HG03565 (cell line): ENCODE results near the gene PTN.

Experiments used
- ATAC-seq: cut with Tn5 transposase; IDR thresholded peaks from one replicate; pipeline ENCODE4 v1.9.1; 2021; ENCODE audit warnings: mild to moderate bottlenecking, moderate library complexity; ENCODE audit not compliant: unreplicated experiment

The PTN gene, protein sequence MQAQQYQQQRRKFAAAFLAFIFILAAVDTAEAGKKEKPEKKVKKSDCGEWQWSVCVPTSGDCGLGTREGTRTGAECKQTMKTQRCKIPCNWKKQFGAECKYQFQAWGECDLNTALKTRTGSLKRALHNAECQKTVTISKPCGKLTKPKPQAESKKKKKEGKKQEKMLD

GRCh38 chr7:137343281-137343841 lies at the start of gene PTN:
TSS of gene PTN (minus strand) at chr7:137343733. CDS start at chr7:137254973, 88,760 bp downstream.
- no peak for ATAC-seq

- ATAC-seq: no peak
Observed at GRCh38 chr7:137390076-137390475, 46.5 kb upstream of the PTN start.

GRCh38 chr7:137388916-137389315 lies 45.4 kb upstream of the PTN start:
- no peak for ATAC-seq

DNA sequence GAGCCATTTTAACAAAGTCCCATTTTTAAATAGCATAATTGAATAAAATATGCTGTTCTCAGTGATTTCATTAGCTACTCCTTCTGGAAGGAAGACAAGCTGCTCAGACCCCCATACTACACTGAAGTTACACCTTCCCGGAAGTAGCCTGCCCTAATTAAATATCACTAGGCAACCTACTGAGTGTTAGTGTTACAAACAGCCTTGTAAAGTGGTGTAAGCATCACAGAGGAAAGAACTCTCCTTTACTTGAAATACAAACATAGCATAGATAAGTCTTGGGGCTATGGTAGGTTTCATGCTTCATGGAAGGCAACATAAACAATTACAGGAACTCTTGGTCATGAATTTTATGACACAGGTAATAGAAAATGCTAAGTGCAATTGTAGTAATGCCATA lies 43.4 kb upstream of the PTN start:
- ATAC-seq: no peak

- ATAC-seq: no peak
Observed at GRCh38 chr7:137381045-137381444, 37.5 kb upstream of the PTN start.

DNA sequence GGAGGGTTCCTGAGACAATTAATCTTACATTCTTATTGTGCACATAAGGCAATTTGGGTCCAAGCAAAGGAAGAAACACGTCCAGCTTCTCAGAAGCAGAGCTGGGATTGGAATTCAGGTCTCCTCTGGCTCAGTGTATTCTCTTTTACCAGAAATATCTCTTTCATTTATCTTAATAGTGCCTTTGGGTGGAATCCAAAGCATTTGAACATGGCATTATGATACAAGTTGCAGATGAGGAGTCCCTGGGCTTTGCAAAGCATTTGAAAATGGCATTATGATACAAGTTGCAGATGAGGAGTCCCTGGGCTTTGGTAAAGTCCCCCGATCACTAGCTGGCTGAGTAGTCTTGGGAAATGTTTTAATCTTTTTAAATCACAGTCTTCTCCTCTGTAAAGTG lies 30.0 kb upstream of the PTN start:
- no peak for ATAC-seq

DNA sequence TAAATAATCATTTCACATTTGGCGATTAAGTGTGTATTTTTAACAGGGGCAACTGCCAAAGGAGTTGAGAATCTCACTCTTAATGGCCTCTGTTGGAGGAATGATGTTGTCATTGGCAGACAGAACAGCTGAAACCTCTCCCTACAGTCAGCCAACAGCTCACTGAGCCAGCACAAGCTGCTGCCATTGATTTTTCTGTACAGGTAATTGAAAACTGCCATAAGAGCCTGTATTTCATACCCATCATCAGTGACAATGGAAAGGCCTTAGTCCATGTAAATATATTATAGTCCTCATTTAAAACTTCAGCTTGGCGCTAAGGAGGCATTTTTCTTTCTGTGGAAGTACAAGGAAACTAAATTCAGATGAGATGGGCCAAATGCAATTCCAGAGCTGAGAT lies 28.1 kb upstream of the PTN start:
- ATAC-seq: no peak

- no peak for ATAC-seq
Observed at GRCh38 chr7:137366995-137367394, 23.5 kb upstream of the PTN start.

DNA sequence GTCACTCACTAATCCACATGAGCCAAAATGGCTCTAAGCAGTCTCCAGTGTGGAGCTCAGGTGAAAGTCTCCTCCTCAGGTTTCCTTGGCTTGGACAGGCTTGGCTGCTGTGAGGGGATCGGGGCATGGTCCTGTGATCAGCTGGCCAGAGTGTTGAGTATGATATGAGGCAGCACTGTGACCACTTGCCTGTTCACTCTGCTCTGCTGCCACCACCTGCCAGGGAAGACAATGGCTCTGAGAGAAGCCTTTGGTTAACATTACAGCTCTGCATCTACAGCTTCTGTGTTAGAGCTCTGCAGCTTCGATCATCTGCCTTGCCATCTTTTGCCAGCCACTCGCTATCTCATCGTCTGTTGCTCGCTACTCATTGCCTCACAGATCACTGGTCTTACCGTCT lies 20.1 kb upstream of the PTN start:
- ATAC-seq: no peak

DNA sequence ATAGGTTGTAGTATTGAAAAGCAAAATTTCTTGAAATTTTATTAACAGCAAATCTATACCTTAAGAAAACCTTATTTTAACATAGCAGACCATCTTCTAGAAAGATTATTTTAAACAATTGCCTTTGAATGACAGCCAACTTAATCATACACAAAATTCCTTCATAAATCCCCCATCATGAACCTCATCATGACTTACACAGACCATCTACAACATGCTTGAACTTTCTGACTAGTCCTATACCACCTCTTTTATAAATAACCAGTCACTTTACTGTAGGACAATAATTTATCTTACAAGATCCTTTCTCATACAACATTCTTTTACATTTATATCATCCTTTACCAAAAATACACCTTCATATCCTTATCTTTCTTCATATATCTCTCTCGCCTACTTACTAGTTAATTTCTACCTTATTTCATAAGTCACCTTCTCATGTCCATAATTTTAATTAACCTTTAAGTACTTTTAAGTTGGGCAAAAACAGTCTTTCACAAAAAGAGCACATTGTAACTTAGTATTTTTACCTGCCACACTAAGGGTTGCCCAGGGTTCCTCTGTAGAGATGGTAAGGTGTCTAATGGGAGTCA lies 16.6 kb upstream of the PTN start:
- no peak for ATAC-seq

- no peak for ATAC-seq
Observed at GRCh38 chr7:137354961-137355360, 11.4 kb upstream of the PTN start.

DNA sequence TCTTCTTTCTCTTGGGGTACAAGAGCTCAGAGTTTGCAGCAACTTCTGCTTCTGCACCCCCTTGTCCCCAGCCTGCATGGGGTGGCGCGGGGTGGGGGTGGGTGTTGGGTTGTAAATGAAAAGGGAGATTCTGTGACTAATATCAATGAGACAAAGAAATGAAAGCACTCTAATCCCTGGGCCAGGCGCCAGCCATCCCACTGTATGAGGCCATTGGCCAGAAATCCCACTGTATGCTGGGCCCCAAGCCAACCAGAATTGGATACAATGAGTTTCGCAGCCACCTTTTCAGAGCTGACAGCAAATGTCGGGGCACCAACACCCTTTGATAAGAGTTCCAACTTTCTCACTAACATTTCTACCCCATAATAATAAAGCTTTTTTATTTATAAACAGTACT lies 10.9 kb upstream of the PTN start:
- ATAC-seq: no peak

GRCh38 chr7:137351941-137352340 lies 8.4 kb upstream of the PTN start:
- no peak for ATAC-seq

DNA sequence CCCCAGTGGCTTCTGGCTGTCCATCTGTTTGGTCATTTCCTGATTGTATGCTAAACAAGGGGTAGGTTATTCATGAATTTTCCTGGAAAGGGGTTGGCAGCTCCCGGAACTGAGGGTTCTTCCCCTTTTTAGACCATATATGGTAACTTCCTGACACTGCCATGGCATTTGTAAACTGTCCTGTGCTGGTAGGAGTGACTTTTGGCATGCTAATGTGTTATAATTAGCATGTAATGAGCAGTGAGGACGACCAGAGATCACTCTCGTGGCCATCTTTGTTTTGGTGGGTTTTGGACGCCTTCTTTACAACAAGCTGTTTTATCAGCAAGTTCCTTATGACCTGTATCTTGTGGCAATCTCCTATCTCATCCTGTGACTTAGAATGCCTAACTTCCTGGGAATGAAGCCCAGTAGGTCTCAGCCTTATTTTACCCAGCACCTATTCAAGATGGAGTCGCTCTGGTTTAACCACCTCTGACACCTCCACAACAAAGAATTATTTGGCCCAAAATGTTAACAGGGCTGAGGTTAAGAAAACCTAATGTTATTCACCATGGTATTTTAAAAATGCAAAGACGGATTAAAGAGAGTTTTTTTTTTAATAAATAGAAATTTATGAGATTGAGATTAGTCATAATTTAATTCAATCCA lies 2.4 kb upstream of the PTN start:
- ATAC-seq: no peak

DNA sequence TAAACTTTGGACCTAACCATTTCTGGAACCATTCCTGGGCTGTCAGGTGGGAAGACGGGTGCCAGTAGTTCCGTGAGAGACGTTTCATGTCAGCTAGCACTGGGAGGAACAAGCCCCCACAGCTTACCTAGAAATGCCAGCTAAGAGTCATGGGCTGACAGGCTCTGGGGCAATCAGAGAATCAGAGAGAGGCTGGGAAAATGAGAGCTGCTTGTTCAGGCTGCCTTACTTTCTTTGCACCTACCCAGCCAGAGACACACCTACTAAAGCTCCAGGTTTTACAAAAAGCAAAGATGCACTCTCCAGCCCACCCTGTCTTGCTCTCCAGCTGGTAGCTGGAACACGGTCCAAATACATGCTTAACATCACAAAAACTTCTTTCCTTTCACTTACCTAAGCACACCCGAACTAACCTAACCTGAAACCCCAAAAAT lies 688 bp downstream of the PTN start:
- no peak for ATAC-seq

DNA sequence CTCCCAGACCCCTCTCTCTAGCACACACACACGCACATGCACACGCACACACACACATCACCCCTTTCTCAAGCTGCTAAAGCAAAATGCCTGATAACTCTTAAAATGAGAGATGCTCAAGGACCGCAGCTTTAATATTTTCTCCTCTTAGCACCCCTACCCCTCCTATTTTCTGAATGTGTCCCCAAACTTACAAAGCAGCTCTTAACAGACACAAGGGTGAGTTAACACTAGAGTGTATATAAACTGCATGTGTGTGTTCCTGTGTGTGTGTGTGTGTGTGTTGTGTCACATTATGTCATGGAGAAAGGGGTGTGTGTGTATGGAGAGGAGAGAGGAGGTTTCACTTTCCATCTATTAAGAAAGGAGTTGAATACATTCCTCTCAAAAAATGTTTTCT lies 1.3 kb downstream of the PTN start:
- no peak for ATAC-seq

DNA sequence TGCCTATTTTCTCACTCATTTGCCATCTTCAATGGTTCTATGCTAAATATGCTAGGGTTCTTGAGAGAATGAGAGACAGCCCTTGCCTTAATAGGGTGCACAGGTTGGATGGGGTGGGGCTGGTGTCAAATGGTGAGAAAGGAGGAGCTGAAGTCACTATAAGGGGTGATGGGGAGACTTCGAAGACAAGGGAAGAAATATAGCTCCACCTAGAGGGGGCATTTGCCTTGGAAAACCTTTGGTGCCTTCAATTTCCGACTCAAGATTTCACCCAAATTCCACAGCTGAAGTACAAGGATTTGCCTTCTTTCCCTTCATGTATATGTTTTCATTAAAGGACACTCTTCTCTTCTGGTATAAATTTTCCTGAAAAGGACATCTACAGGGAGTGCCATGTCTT lies 5.6 kb downstream of the PTN start:
- no peak for ATAC-seq

GRCh38 chr7:137335814-137336213 lies 7.7 kb downstream of the PTN start:
- no peak for ATAC-seq

- no peak for ATAC-seq
Observed at GRCh38 chr7:137331378-137331777, 12.2 kb downstream of the PTN start.

GRCh38 chr7:137329411-137329810 lies 14.1 kb downstream of the PTN start:
- no peak for ATAC-seq

DNA sequence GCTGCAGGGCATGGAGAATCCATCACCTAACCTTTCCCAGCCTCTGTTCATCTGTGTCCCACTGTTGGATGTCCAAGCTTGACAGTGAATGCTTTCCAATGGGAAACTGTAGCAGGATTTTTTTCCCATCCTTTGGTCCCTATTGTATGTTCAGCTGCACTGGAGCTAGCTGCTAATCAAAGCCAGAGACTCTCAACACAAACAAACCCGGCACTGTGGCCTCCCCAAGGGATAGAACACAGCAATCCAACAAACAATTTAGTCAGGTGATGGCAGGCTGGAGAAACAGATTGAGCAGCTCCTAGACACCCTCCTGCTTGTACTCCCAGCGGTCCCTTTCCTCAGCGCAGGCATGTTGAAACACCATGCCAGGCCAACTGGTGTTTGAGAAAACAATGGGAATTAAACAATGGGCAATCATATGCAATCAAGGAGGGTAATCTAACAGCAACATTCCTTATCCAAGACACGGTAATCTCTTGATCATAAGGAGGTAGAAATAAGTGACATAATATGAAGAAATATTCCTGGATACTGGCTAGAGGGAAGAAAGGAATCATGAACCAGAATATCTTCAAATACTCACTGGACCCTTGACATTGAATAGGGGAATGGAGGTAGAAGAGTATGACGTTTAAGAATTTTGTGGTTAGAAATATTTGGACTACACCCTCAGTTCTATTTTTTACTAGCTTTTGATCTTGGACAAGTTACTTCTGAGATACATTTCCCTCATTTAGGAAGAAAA lies 15.0 kb downstream of the PTN start:
- no peak for ATAC-seq

DNA sequence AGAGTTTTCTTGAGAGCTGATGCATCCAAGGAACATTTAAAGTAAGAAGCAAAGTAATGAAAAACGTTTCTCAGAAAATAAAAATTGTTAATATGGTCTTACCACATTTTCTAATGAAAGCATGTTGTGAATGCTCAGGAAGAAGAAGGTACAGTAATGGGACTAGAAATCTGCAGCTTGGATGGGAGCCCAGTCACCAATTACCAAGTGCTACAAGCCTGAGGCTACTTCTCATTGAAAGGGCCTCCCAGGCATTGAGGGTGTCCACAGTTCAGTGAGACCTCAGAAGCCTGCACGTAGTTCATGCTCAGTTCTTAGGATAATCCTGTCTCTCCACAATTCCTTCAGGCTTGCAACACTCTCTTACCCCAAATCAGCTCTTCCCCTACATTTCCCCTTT lies 17.6 kb downstream of the PTN start:
- no peak for ATAC-seq
